ENCODE data around the gene ARHGEF37. TPM values are rescaled to one million over a fixed set of nuclear protein-coding genes. Genes with fewer than 3 reads are reported as not detected.
"Not testable (repeated sequence)": the region's sequence is repeated elsewhere in the genome, so short reads cannot be mapped to it uniquely, and the experiment has no call there.

Gene ARHGEF37
- total RNA-seq, 1 experiment from 2014 or later, result 0.42 TPM

- Histone ChIP-seq H3K4ac (ENCODE audit: low read depth, low read length) (no peak overlapping the region), H3K14ac (ENCODE audit: insufficient read depth, low read length) (no peak overlapping the region), H2BK5ac (ENCODE audit: insufficient read length, low read length) (no peak overlapping the region), H3K4me1 (ENCODE audit: insufficient read depth, low read length) (peaks cover 5% of the 10 kb centered on the region; the same call in 1 of the 2 replicates), H4K5ac (ENCODE audit: insufficient read length, low read depth, low read length) (no peak overlapping the region), H4K91ac (ENCODE audit: insufficient read length, low read depth, low read length) (no peak overlapping the region), H2AK5ac (ENCODE audit: insufficient read length, low read length) (no peak overlapping the region), H3K4me2 (ENCODE audit: insufficient read depth, insufficient read length, low read length) (no peak overlapping the region), H2AFZ (ENCODE audit: low read length) (no peak overlapping the region), H3K27ac (ENCODE audit: insufficient read length, low read depth, low read length) (no peak overlapping the region), H3K9ac (ENCODE audit: extremely low read depth, insufficient read length, low read length) (no peak overlapping the region), H3K56ac (ENCODE audit: insufficient read length, low read depth, low read length) (no peak overlapping the region), H2BK120ac (ENCODE audit: low read depth, low read length, poor library complexity, severe bottlenecking) (no peak overlapping the region), H3T11ph (ENCODE audit: low read length) (no peak overlapping the region), H3K18ac (ENCODE audit: insufficient read length, low read depth, low read length) (no peak overlapping the region), H3K9me3 (ENCODE audit: control insufficient read depth, low read depth, low read length) (no peaks in the 10 kb centered on the region), H3K79me2 (ENCODE audit: insufficient read depth, low read length) (no peaks in the 10 kb centered on the region), H3K79me1 (ENCODE audit: insufficient read depth, low read depth, low read length, poor library complexity, severe bottlenecking) (no peaks in the 10 kb centered on the region), H2BK12ac (ENCODE audit: insufficient read length, low read depth, low read length) (no peak overlapping the region), H3K23ac (ENCODE audit: insufficient read length, low read depth, low read length) (no peak overlapping the region), H3K27me3 (ENCODE audit: insufficient read depth, low read length) (no peaks in the 10 kb centered on the region), H4K8ac (replicated peaks; ENCODE audit: insufficient read length, low read depth, low read length) (no peak overlapping the region), H2BK15ac (ENCODE audit: low read depth, low read length) (no peak overlapping the region), H4K20me1 (ENCODE audit: control insufficient read depth, insufficient read depth, insufficient read length) (no peaks in the 10 kb centered on the region), H3K23me2 (ENCODE audit: insufficient read length, low read depth, low read length, poor library complexity, severe bottlenecking) (no peaks in the 10 kb centered on the region), H2BK20ac (ENCODE audit: low read depth, low read length, poor library complexity, severe bottlenecking) (no peak overlapping the region)
- DNase-seq, result no peak
- Mint-ChIP-seq H3K9me3 (no peaks in the 10 kb centered on the region), H3K4me1 (peaks cover 4 to 8% of the 10 kb centered on the region in 2 experiments; a peak in 2 of 4 replicates), H3K4me3 (no peak overlapping the region), H3K27ac (no peak overlapping the region), H3K36me3 (ENCODE audit: insufficient read depth in 1 of 3, low read depth in 3 of 3) (no peaks in the 10 kb centered on the region), H3K27me3 (ENCODE audit: low read depth) (no peaks in the 10 kb centered on the region)
- no CpG with 5 or more reads among the region's 7 CpGs for WGBS (ENCODE audit: extremely low coverage, insufficient read length, low lambda C conversion rate)
- no peak for TF ChIP-seq CTCF (conservative IDR thresholded peaks at IDR 0.05)
These were observed 16.3 kb downstream of the ARHGEF37 start for GRCh38 chr5:149597618-149598017.

GRCh38 chr5:149598234-149598633 is 16.9 kb downstream of the ARHGEF37 start:
- H3K23ac ChIP-seq (ENCODE audit: insufficient read length, low read depth, low read length); H3K27ac ChIP-seq (ENCODE audit: insufficient read length, low read depth, low read length); H3K14ac ChIP-seq (ENCODE audit: insufficient read depth, low read length); H3K9me3 Mint-ChIP-seq; H3K4ac ChIP-seq (ENCODE audit: low read depth, low read length); H4K5ac ChIP-seq (ENCODE audit: insufficient read length, low read depth, low read length); H3K27me3 Mint-ChIP-seq (ENCODE audit: low read depth); H2BK20ac ChIP-seq (ENCODE audit: low read depth, low read length, poor library complexity, severe bottlenecking); H2AK5ac ChIP-seq (ENCODE audit: insufficient read length, low read length); H2BK120ac ChIP-seq (ENCODE audit: low read depth, low read length, poor library complexity, severe bottlenecking); H3K4me3 Mint-ChIP-seq; H3K4me1 ChIP-seq (ENCODE audit: insufficient read depth, low read length); H4K20me1 ChIP-seq (ENCODE audit: control insufficient read depth, insufficient read depth, insufficient read length); H3K23me2 ChIP-seq (ENCODE audit: insufficient read length, low read depth, low read length, poor library complexity, severe bottlenecking); H2BK12ac ChIP-seq (ENCODE audit: insufficient read length, low read depth, low read length); H3T11ph ChIP-seq (ENCODE audit: low read length); DNase-seq; H3K27me3 ChIP-seq (ENCODE audit: insufficient read depth, low read length); H2BK15ac ChIP-seq (ENCODE audit: low read depth, low read length); H3K27ac Mint-ChIP-seq; H3K79me2 ChIP-seq (ENCODE audit: insufficient read depth, low read length); H2AFZ ChIP-seq (ENCODE audit: low read length); H3K9ac ChIP-seq (ENCODE audit: extremely low read depth, insufficient read length, low read length); H3K36me3 Mint-ChIP-seq (ENCODE audit: insufficient read depth in 1 of 3, low read depth in 3 of 3); H3K56ac ChIP-seq (ENCODE audit: insufficient read length, low read depth, low read length); H3K79me1 ChIP-seq (ENCODE audit: insufficient read depth, low read depth, low read length, poor library complexity, severe bottlenecking); H2BK5ac ChIP-seq (ENCODE audit: insufficient read length, low read length); H4K91ac ChIP-seq (ENCODE audit: insufficient read length, low read depth, low read length); H3K4me1 Mint-ChIP-seq; H3K4me2 ChIP-seq (ENCODE audit: insufficient read depth, insufficient read length, low read length); H3K18ac ChIP-seq (ENCODE audit: insufficient read length, low read depth, low read length); H3K9me3 ChIP-seq (ENCODE audit: control insufficient read depth, low read depth, low read length); H4K8ac ChIP-seq (replicated peaks; ENCODE audit: insufficient read length, low read depth, low read length): not testable (repeated sequence)
- WGBS (ENCODE audit: extremely low coverage, insufficient read length, low lambda C conversion rate), result no CpG with 5 or more reads among the region's 2 CpGs
